Stomach smooth muscle (tissue), 2 donors: ENCODE data around the gene STK35.
"Not testable (repeated sequence)": the region's sequence is repeated elsewhere in the genome, so short reads cannot be mapped to it uniquely, and the experiment has no call there.

ENCODE experiments used
- H3K27ac ChIP-seq: one replicate; pipeline ENCODE4 v1.7.0; 2013; ENCODE audit warnings: mild to moderate bottlenecking, low read length, inconsistent platforms
- H3K27me3 ChIP-seq, 2 donors: one replicate each; pipeline ENCODE4 v1.7.0; 2013; ENCODE audit warnings: low read length in 2 of 2; ENCODE audit not compliant: insufficient read depth in 2 of 2, control insufficient read depth in 1 of 2
- H3K36me3 ChIP-seq, 2 donors: one replicate each; pipeline ENCODE4 v1.7.0; 2013; ENCODE audit warnings: low read length in 2 of 2; ENCODE audit not compliant: control insufficient read depth in 2 of 2, insufficient read depth in 2 of 2
- H3K4me1 ChIP-seq: one replicate; pipeline ENCODE4 v1.7.0; 2013; ENCODE audit warnings: low read length; ENCODE audit not compliant: control insufficient read depth, insufficient read depth
- H3K4me3 ChIP-seq, 2 donors: one replicate each; pipeline ENCODE4 v1.7.0; 2013; ENCODE audit warnings: low read length in 2 of 2
- H3K9ac ChIP-seq, 2 donors: one replicate each; pipeline ENCODE4 v1.7.0; 2013; ENCODE audit warnings: low read length in 2 of 2, mild to moderate bottlenecking in 1 of 2
- H3K9me3 ChIP-seq, 2 donors: one replicate each; pipeline ENCODE4 v1.7.0; 2013; ENCODE audit warnings: low read length in 2 of 2; ENCODE audit not compliant: control insufficient read depth in 2 of 2
- donor health status: healthy.
- donor health status: Pancreatic carcinoma.

The STK35 gene

DNA sequence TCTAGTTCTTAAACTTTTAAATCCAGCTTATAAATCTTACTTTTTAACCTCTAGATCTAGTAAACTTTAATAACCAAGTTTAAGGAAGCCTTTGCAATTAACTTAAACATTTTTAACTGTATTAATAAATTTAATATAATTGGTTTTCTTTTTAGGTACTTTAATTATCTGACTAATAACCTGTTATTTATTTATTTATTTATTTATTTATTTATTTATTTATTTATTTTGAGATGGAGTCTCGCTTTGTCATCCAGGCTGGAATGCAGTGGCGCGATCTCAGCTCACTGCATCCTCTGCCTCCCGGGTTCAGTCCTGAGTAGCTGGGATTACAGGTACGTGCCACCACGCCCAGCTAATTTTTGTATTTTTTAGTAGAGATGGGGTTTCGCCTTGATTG is 83.3 kb downstream of the STK35 start:
- H3K4me1 ChIP-seq, H3K4me3 ChIP-seq, H3K9me3 ChIP-seq, H3K27me3 ChIP-seq, H3K9ac ChIP-seq, H3K27ac ChIP-seq, H3K36me3 ChIP-seq: not testable (repeated sequence)

DNA sequence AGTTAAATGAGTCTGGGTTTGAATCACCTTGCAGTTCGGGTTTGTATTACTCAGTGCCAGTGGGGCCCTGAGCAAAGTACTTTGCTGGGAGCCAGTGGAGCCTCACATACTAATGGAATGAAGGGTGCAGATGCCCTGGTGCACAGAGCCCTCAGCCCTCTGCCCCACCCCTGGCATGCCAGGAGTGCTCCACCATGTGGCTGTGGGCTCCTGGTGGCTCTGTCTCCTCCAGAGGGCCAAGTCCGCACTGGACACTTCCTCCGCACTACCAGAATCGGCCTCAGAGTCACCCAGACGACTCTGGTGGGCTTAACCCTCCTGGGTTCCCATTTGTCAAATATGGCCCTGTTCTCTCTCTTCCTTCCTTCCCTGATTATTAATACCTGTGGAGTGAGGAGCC is 94.0 kb downstream of the STK35 start:
- no peaks in the 10 kb centered on the region for H3K36me3 ChIP-seq
- no peaks in the 10 kb centered on the region for H3K4me1 ChIP-seq
- H3K9me3 ChIP-seq: no peaks in the 10 kb centered on the region
- H3K9ac ChIP-seq: no peak overlapping the region
- H3K27me3 ChIP-seq: peaks cover 0 to 3% of the 10 kb centered on the region in 2 donors
- H3K4me3 ChIP-seq: no peak overlapping the region
- H3K27ac ChIP-seq: no peak overlapping the region

DNA sequence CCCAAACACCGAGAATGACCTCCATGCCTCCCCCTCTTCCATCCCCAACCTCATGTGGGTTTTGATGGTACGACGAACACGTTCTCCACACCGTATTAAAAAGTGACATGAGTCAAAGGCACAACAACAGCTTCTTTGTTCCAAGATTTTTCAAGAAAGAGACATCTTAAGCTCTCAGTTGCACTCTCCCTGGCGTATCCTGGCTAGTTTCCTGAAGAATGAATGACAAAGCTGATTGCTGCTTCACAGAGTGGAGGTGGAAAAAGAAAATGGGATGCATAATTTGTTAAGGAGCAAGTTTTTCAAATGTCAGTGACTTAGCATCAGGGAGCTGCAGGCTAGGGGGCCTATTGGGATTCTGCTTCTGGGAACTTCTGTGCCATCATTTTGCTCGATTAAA is 95.5 kb downstream of the STK35 start:
- Histone ChIP-seq H3K9me3 (no peaks in the 10 kb centered on the region), H3K27ac (no peak overlapping the region), H3K9ac (no peak overlapping the region), H3K4me1 (no peaks in the 10 kb centered on the region), H3K27me3 (peaks cover 0 to 3% of the 10 kb centered on the region in 2 donors), H3K4me3 (no peak overlapping the region), H3K36me3 (no peaks in the 10 kb centered on the region)
